NT2/D1 (cell line): ENCODE data around the gene ARL6IP6.

Experiments
- SUZ12 ChIP-seq: IDR thresholded peaks from 2 replicates; pipeline ENCODE4 v1.6.1; 2011; ENCODE audit not compliant: insufficient read length, insufficient read depth; ENCODE audit errors: extremely low read depth
- ZNF274 ChIP-seq: IDR thresholded peaks from 2 replicates; pipeline ENCODE4 v1.6.1; 2011; ENCODE audit warnings: mild to moderate bottlenecking, low read depth, low read length

DNA sequence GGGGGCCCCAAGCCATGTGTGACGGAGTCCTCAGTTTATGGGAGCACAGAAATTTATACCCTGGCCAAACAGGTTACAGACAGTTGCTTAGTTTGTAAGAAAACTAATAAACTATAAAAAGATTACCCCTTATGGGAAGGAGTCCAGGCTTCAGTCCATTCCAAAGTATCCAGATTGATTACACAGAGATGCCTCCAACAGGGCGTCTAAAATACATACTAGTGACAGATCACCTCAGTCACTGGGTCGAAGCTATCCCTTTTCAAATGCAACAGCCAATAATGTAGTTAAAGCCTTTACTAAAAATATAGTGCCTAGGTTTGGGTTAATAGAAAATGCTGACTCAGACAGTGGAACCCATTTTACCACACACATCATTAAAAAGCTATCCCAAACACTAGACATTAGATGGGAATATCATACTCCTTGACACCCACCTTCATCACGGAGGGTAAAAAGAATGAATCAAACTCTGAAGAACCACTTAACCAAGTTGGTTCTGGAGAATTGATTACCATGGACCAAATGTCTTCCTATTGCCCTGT is 11.9 kb upstream of the ARL6IP6 start:
- TF ChIP-seq ZNF274 (no peak), SUZ12 (no peak)
